Measurements from ENCODE around the gene PRSS48. TPM values are rescaled to one million over a fixed set of nuclear protein-coding genes. Genes with fewer than 3 reads are reported as not detected.
"Not testable (repeated sequence)": the region's sequence is repeated elsewhere in the genome, so short reads cannot be mapped to it uniquely, and the experiment has no call there.

PRSS48 gene
- total RNA-seq, 4 donors from 2014 or later = not detected

GRCh38 chr4:151259752-151260151 lies 17.2 kb upstream of the PRSS48 start:
- Histone ChIP-seq H3K27ac (no peak overlapping the region), H3K9me3 (no peaks in the 10 kb centered on the region), H3K4me1 (peaks cover 0 to 33% (median 9%) of the 10 kb centered on the region in 3 donors), H3K36me3 (no peaks in the 10 kb centered on the region), H3K27me3 (no peaks in the 10 kb centered on the region), H3K4me3 (no peak overlapping the region)
- TF ChIP-seq POLR2AphosphoS5 (IDR thresholded peaks at IDR 0.05) (no peak), CTCF (IDR thresholded peaks at IDR 0.05) (no peak), EP300 (IDR thresholded peaks at IDR 0.05) (no peak), POLR2A (IDR thresholded peaks at IDR 0.05) (no peak)
- WGBS, 2 donors (ENCODE audit: low coverage in 1 of 2) = 77% methylated on average over 1 of the region's 1 CpG; no CpG with 5 or more reads in 1 of the 2 donors
- no peak for ATAC-seq

DNA sequence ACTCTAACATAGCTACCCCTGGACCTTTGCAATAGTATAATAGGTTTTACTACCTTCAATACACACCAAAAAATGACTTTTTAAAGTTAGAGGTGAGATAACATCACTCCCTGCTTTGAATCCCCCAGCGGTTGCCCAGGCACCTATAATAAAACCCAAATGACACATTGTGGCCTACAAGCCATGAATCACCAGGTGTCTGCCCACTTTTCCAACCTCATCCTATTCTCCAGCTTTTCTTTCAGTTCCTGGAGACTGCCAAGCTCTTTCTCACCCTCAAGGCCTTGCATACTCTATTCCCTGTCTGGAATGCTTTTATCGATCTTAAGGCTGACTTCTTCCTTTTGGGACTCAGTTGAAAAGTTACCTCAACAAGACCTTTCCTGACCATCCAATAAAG lies 16.4 kb upstream of the PRSS48 start:
- Histone ChIP-seq H3K36me3 (no peaks in the 10 kb centered on the region), H3K4me3 (no peak overlapping the region), H3K27ac (no peak overlapping the region), H3K27me3 (no peaks in the 10 kb centered on the region), H3K4me1 (peaks cover 0 to 33% (median 9%) of the 10 kb centered on the region in 3 donors), H3K9me3 (no peaks in the 10 kb centered on the region)
- no peak for TF ChIP-seq POLR2AphosphoS5 (IDR thresholded peaks at IDR 0.05)
- no peak for TF ChIP-seq EP300 (IDR thresholded peaks at IDR 0.05)
- TF ChIP-seq POLR2A (IDR thresholded peaks at IDR 0.05) = no peak
- 94 to 100% methylated on average over 2 of the region's 2 CpGs for WGBS, 2 donors (ENCODE audit: low coverage in 1 of 2)
- ATAC-seq = no peak

DNA sequence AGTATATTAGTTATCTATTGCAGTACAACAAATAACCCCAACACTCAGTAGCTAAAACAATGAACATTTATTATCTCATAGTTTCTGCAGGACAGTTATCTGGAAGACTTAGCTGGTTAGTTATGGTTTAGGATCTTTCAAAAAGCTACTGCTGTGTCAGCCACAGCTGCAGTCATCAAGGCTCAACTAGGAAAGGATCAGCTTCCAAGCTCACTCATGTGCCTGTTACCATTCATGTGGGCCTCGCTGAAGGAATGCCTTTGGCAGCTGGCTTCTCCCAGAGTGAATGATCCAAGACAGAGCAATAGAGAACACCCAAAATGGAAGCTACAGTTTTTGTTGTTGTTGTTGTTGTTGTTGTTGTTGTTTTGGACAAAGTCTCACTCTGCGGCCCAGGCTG lies 13.5 kb upstream of the PRSS48 start:
- Histone ChIP-seq H3K27me3 (no peaks in the 10 kb centered on the region), H3K27ac (peak overlapping the region in 1 of 4 donors; percentile 23), H3K4me1 (peaks cover 0 to 18% (median 9%) of the 10 kb centered on the region in 3 donors), H3K9me3 (no peaks in the 10 kb centered on the region), H3K4me3 (no peak overlapping the region), H3K36me3 (no peaks in the 10 kb centered on the region)
- no peak for ATAC-seq
- WGBS, 2 donors (ENCODE audit: low coverage in 1 of 2) = 80% methylated on average over 1 of the region's 2 CpGs; no CpG with 5 or more reads in 1 of the 2 donors
- TF ChIP-seq POLR2AphosphoS5 (IDR thresholded peaks at IDR 0.05) (no peak), EP300 (IDR thresholded peaks at IDR 0.05) (no peak)

DNA sequence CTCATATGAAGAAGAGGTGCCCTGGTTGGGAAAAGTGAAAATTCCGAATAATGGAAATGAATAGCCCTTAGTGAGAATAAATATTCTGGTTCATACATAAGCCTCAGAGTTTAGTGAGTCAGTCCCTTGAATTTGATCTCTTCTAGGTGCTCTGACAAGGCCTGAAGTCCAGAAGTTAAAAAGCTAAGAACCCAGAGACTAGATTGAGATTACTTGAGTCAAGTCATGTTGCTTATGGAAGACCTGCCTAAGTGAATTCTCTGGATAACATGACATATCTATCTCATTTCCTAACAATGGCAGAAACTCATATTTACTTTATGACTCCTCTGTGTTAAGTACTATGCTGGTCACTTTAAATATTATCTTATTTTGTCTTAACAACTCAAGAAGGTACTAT lies 10.5 kb upstream of the PRSS48 start:
- H3K9me3 ChIP-seq = no peaks in the 10 kb centered on the region
- no peaks in the 10 kb centered on the region for H3K27me3 ChIP-seq
- H3K27ac ChIP-seq = no peak overlapping the region
- no peak for ATAC-seq
- peaks cover 0 to 18% (median 9%) of the 10 kb centered on the region in 3 donors for H3K4me1 ChIP-seq
- WGBS, 2 donors (ENCODE audit: low coverage in 1 of 2) = 79 to 90% methylated on average over 1 of the region's 1 CpG
- H3K4me3 ChIP-seq = no peak overlapping the region
- TF ChIP-seq POLR2A (IDR thresholded peaks at IDR 0.05) (no peak), POLR2AphosphoS5 (IDR thresholded peaks at IDR 0.05) (no peak), CTCF (IDR thresholded peaks at IDR 0.05) (no peak), EP300 (IDR thresholded peaks at IDR 0.05) (no peak)
- no peaks in the 10 kb centered on the region for H3K36me3 ChIP-seq

- Histone ChIP-seq H3K27me3 (no peaks in the 10 kb centered on the region), H3K4me3 (no peak overlapping the region), H3K27ac (no peak overlapping the region), H3K4me1 (peaks cover 0 to 15% (median 9%) of the 10 kb centered on the region in 3 donors), H3K9me3 (no peaks in the 10 kb centered on the region), H3K36me3 (no peaks in the 10 kb centered on the region)
- ATAC-seq = no peak
- TF ChIP-seq CTCF (IDR thresholded peaks at IDR 0.05) = no peak
- TF ChIP-seq EP300 (IDR thresholded peaks at IDR 0.05) = no peak
- no peak for TF ChIP-seq POLR2AphosphoS5 (IDR thresholded peaks at IDR 0.05)
- no peak for TF ChIP-seq POLR2A (IDR thresholded peaks at IDR 0.05)
- WGBS, 2 donors (ENCODE audit: low coverage in 1 of 2) = 84 to 90% methylated on average over 4 of the region's 4 CpGs
Measured at GRCh38 chr4:151267104-151267503, 9.9 kb upstream of the PRSS48 start.

DNA sequence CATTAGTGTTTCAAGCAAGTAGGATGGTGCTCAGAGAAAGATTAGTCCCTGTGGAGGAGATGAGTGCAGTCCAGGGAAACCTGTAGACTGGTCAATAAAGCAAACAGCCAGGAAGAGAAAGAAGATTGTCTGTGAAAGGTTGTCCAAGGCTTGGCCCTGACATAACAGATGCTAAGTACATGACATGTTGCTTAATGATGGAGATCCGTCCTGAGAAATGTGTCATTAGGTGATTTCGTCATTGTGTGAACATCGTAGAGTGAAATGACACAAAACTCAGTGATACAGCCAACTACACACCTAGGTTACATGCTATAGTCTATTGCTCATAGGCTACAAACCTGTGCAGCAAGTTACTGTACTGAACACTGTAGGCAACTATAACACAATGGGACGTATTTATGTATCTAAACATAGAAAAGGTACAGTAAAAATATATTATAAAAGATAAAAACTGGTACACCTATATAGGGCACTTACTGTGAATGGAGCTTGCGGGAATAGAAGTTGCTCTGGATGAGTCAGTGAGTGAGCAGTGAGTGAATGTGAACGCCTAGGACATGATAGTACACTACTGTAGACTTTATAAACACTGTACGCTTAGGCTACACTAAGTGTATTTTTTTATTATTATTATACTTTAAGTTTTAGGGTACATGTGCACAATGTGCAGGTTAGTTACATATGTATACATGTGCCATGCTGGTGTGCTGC lies 9.0 kb upstream of the PRSS48 start:
- WGBS, 2 donors (ENCODE audit: low coverage in 1 of 2) = 90 to 98% methylated on average over 7 of the region's 7 CpGs
- TF ChIP-seq POLR2AphosphoS5 (IDR thresholded peaks at IDR 0.05) = no peak
- no peak for TF ChIP-seq POLR2A (IDR thresholded peaks at IDR 0.05)
- TF ChIP-seq EP300 (IDR thresholded peaks at IDR 0.05) = no peak
- TF ChIP-seq CTCF (IDR thresholded peaks at IDR 0.05) = no peak

DNA sequence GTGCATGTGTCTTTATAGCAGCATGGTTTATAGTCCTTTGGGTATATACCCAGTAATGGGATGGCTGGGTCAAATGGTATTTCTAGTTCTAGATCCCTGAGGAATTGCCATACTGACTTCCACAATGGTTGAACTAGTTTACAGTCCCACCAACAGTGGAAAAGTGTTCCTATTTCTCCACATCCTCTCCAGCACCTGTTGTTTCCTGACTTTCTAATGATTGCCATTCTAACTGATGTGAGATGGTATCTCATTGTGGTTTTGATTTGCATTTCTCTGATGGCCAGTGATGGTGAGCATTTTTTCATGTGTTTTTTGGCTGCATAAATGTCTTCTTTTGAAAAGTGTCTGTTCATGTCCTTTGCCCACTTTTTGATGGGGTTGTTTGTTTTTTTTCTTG lies 8.1 kb upstream of the PRSS48 start:
- H3K36me3 ChIP-seq, H3K4me3 ChIP-seq, H3K9me3 ChIP-seq, H3K27ac ChIP-seq, ATAC-seq, H3K27me3 ChIP-seq, H3K4me1 ChIP-seq: not testable (repeated sequence)

More for the DNA sequence above, 9.0 kb upstream of the PRSS48 start:
- no peak for ATAC-seq
- Histone ChIP-seq H3K27me3 (no peaks in the 10 kb centered on the region), H3K9me3 (no peaks in the 10 kb centered on the region), H3K27ac (no peak overlapping the region), H3K36me3 (no peaks in the 10 kb centered on the region), H3K4me1 (peaks cover 0 to 10% (median 6%) of the 10 kb centered on the region in 3 donors), H3K4me3 (no peak overlapping the region)
